ENCODE data around the gene ZNF493.

The ZNF493 gene

GRCh38 chr19:21396893-21397572, at the start of gene ZNF493:
Gene ZNF493, plus strand, starts transcription at chr19:21397133. Its CDS starts 105 bp downstream, at chr19:21397238.
- Histone ChIP-seq H3K27ac (ENCODE audit: low read length) (peak within 1 kb of the TSS; percentile 74), H3K36me3 (ENCODE audit: control insufficient read depth, low read depth, low read length) (peaks cover 5% of the 10 kb centered on the region), H3K4me1 (ENCODE audit: control insufficient read depth, low read depth, low read length) (no peaks in the 10 kb centered on the region), H3K9me3 (ENCODE audit: control insufficient read depth, low read depth, low read length) (peaks cover 9% of the 10 kb centered on the region), H3K9ac (ENCODE audit: low read length) (peak within 1 kb of the TSS; percentile 89), H3K4me3 (ENCODE audit: low read length) (peak within 1 kb of the TSS; percentile 98), H3K27me3 (ENCODE audit: control insufficient read depth, insufficient read depth, low read length) (no peaks in the 10 kb centered on the region)

- no peaks in the 10 kb centered on the region for H3K36me3 ChIP-seq (ENCODE audit: control insufficient read depth, low read depth, low read length)
- no peak overlapping the region for H3K9ac ChIP-seq (ENCODE audit: low read length)
- H3K4me3 ChIP-seq (ENCODE audit: low read length): no peak overlapping the region
- peaks cover 12% of the 10 kb centered on the region for H3K9me3 ChIP-seq (ENCODE audit: control insufficient read depth, low read depth, low read length)
- H3K27me3 ChIP-seq (ENCODE audit: control insufficient read depth, insufficient read depth, low read length): no peaks in the 10 kb centered on the region
- H3K27ac ChIP-seq (ENCODE audit: low read length): no peak overlapping the region
- H3K4me1 ChIP-seq (ENCODE audit: control insufficient read depth, low read depth, low read length): no peaks in the 10 kb centered on the region
Observed at GRCh38 chr19:21352830-21353229, 44.1 kb upstream of the ZNF493 start.

GRCh38 chr19:21358768-21359451, 38.0 kb upstream of the ZNF493 start, which contains the start of gene ZNF738:
Gene ZNF738, plus strand, starts transcription at chr19:21359000. Its CDS starts 141 bp downstream, at chr19:21359141.
- Histone ChIP-seq H3K4me3 (ENCODE audit: low read length) (peak within 1 kb of the TSS; percentile 96), H3K4me1 (ENCODE audit: control insufficient read depth, low read depth, low read length) (no peaks in the 10 kb centered on the region), H3K27ac (ENCODE audit: low read length) (peak within 1 kb of the TSS; percentile 89), H3K27me3 (ENCODE audit: control insufficient read depth, insufficient read depth, low read length) (no peaks in the 10 kb centered on the region), H3K9ac (ENCODE audit: low read length) (peak within 1 kb of the TSS; percentile 96), H3K36me3 (ENCODE audit: control insufficient read depth, low read depth, low read length) (peaks cover 25% of the 10 kb centered on the region), H3K9me3 (ENCODE audit: control insufficient read depth, low read depth, low read length) (peaks cover 5% of the 10 kb centered on the region)

GRCh38 chr19:21362291-21362690, 34.6 kb upstream of the ZNF493 start:
- Histone ChIP-seq H3K9ac (ENCODE audit: low read length) (no peak overlapping the region), H3K4me3 (ENCODE audit: low read length) (no peak overlapping the region), H3K27ac (ENCODE audit: low read length) (no peak overlapping the region), H3K36me3 (ENCODE audit: control insufficient read depth, low read depth, low read length) (peaks cover 52% of the 10 kb centered on the region), H3K4me1 (ENCODE audit: control insufficient read depth, low read depth, low read length) (no peaks in the 10 kb centered on the region), H3K27me3 (ENCODE audit: control insufficient read depth, insufficient read depth, low read length) (no peaks in the 10 kb centered on the region), H3K9me3 (ENCODE audit: control insufficient read depth, low read depth, low read length) (no peaks in the 10 kb centered on the region)

- Histone ChIP-seq H3K9ac (ENCODE audit: low read length) (no peak overlapping the region), H3K27ac (ENCODE audit: low read length) (no peak overlapping the region), H3K4me3 (ENCODE audit: low read length) (no peak overlapping the region), H3K36me3 (ENCODE audit: control insufficient read depth, low read depth, low read length) (peaks cover 9% of the 10 kb centered on the region), H3K9me3 (ENCODE audit: control insufficient read depth, low read depth, low read length) (peaks cover 67% of the 10 kb centered on the region), H3K4me1 (ENCODE audit: control insufficient read depth, low read depth, low read length) (no peaks in the 10 kb centered on the region), H3K27me3 (ENCODE audit: control insufficient read depth, insufficient read depth, low read length) (no peaks in the 10 kb centered on the region)
Observed at GRCh38 chr19:21383980-21384582, 12.9 kb upstream of the ZNF493 start.

- no peak overlapping the region for H3K27ac ChIP-seq (ENCODE audit: low read length)
- no peaks in the 10 kb centered on the region for H3K27me3 ChIP-seq (ENCODE audit: control insufficient read depth, insufficient read depth, low read length)
- H3K4me3 ChIP-seq (ENCODE audit: low read length): no peak overlapping the region
- peaks cover 5% of the 10 kb centered on the region for H3K36me3 ChIP-seq (ENCODE audit: control insufficient read depth, low read depth, low read length)
- H3K9ac ChIP-seq (ENCODE audit: low read length): no peak overlapping the region
- peaks cover 10% of the 10 kb centered on the region for H3K9me3 ChIP-seq (ENCODE audit: control insufficient read depth, low read depth, low read length)
- no peaks in the 10 kb centered on the region for H3K4me1 ChIP-seq (ENCODE audit: control insufficient read depth, low read depth, low read length)
Observed at GRCh38 chr19:21396121-21396520, 812 bp upstream of the ZNF493 start.

GRCh38 chr19:21398851-21399250, 1.9 kb downstream of the ZNF493 start:
- H3K4me3 ChIP-seq (ENCODE audit: low read length): no peak overlapping the region
- H3K36me3 ChIP-seq (ENCODE audit: control insufficient read depth, low read depth, low read length): peaks cover 10% of the 10 kb centered on the region

GRCh38 chr19:21402303-21402985, 5.5 kb downstream of the ZNF493 start:
- H3K4me3 ChIP-seq (ENCODE audit: low read length): no peak overlapping the region
- H3K27ac ChIP-seq (ENCODE audit: low read length): no peak overlapping the region
- no peaks in the 10 kb centered on the region for H3K9me3 ChIP-seq (ENCODE audit: control insufficient read depth, low read depth, low read length)
- H3K36me3 ChIP-seq (ENCODE audit: control insufficient read depth, low read depth, low read length): peaks cover 22% of the 10 kb centered on the region
- H3K27me3 ChIP-seq (ENCODE audit: control insufficient read depth, insufficient read depth, low read length): no peaks in the 10 kb centered on the region
- no peak overlapping the region for H3K9ac ChIP-seq (ENCODE audit: low read length)
- no peaks in the 10 kb centered on the region for H3K4me1 ChIP-seq (ENCODE audit: control insufficient read depth, low read depth, low read length)

More at GRCh38 chr19:21398851-21399250, 1.9 kb downstream of the ZNF493 start:
- Histone ChIP-seq H3K9me3 (ENCODE audit: control insufficient read depth, low read depth, low read length) (no peaks in the 10 kb centered on the region), H3K27me3 (ENCODE audit: control insufficient read depth, insufficient read depth, low read length) (no peaks in the 10 kb centered on the region), H3K4me1 (ENCODE audit: control insufficient read depth, low read depth, low read length) (no peaks in the 10 kb centered on the region), H3K9ac (ENCODE audit: low read length) (no peak overlapping the region), H3K27ac (ENCODE audit: low read length) (no peak overlapping the region)

- no peak overlapping the region for H3K4me3 ChIP-seq (ENCODE audit: low read length)
- no peaks in the 10 kb centered on the region for H3K27me3 ChIP-seq (ENCODE audit: control insufficient read depth, insufficient read depth, low read length)
- no peak overlapping the region for H3K27ac ChIP-seq (ENCODE audit: low read length)
- H3K9ac ChIP-seq (ENCODE audit: low read length): no peak overlapping the region
- H3K9me3 ChIP-seq (ENCODE audit: control insufficient read depth, low read depth, low read length): peaks cover 20% of the 10 kb centered on the region
- peaks cover 21% of the 10 kb centered on the region for H3K36me3 ChIP-seq (ENCODE audit: control insufficient read depth, low read depth, low read length)
- no peaks in the 10 kb centered on the region for H3K4me1 ChIP-seq (ENCODE audit: control insufficient read depth, low read depth, low read length)
Observed at GRCh38 chr19:21410166-21410565, 13.2 kb downstream of the ZNF493 start.

GRCh38 chr19:21422244-21422643, 25.3 kb downstream of the ZNF493 start:
- no peak overlapping the region for H3K27ac ChIP-seq (ENCODE audit: low read length)
- H3K36me3 ChIP-seq (ENCODE audit: control insufficient read depth, low read depth, low read length): peaks cover 5% of the 10 kb centered on the region
- H3K27me3 ChIP-seq (ENCODE audit: control insufficient read depth, insufficient read depth, low read length): no peaks in the 10 kb centered on the region

More at GRCh38 chr19:21422244-21422643, 25.3 kb downstream of the ZNF493 start:
- no peaks in the 10 kb centered on the region for H3K4me1 ChIP-seq (ENCODE audit: control insufficient read depth, low read depth, low read length)
- H3K9ac ChIP-seq (ENCODE audit: low read length): no peak overlapping the region
- H3K9me3 ChIP-seq (ENCODE audit: control insufficient read depth, low read depth, low read length): peaks cover 67% of the 10 kb centered on the region
- H3K4me3 ChIP-seq (ENCODE audit: low read length): no peak overlapping the region
